K562 (cell line): Measurements from ENCODE around the gene ZMIZ1.

Experiments
- CREB5 ChIP-seq: fragments of 250-450 bp; sonication (Bioruptor Pico); IDR thresholded peaks from 2 replicates; pipeline ENCODE4 v1.5.0; 2020; ENCODE audit warnings: mild to moderate bottlenecking
- CTCF ChIP-seq, 3 experiments: IDR thresholded peaks in 2 of 3; conservative IDR thresholded peaks in 1 of 3; 2 replicates each; pipeline ENCODE4 v1.5.1; 2011 to 2012; ENCODE audit warnings: low read length in 3 of 3, mild to moderate bottlenecking in 3 of 3, control low read depth in 2 of 3, improper control_type of control experiment in 1 of 3, inconsistent platforms in 1 of 3, low read depth in 1 of 3, mixed read lengths in 1 of 3, moderate library complexity in 1 of 3; ENCODE audit not compliant: insufficient read depth in 2 of 3
- HBP1 ChIP-seq: fragments of 450-650 bp; formaldehyde crosslinking; IDR thresholded peaks from 2 replicates; pipeline ENCODE4 v1.4.0; 2022; ENCODE audit warnings: missing genetic modification characterization
- IRF9 ChIP-seq: fragments of 450-650 bp; IDR thresholded peaks from 2 replicates; pipeline ENCODE4 v1.6.1; 2016; ENCODE audit warnings: missing biosample characterization, missing genetic modification characterization
- KDM4B ChIP-seq, 2 experiments: fragments of 450-650 bp in 1 of 2; sonication (generic) in 1 of 2; IDR thresholded peaks; 2 replicates each; pipeline ENCODE4 v1.6.1; 2016 to 2017; ENCODE audit warnings: borderline replicate concordance in 2 of 2, antibody characterized with exemption in 1 of 2, low read depth in 1 of 2, mild to moderate bottlenecking in 1 of 2
- MAZ ChIP-seq, 2 experiments: fragments of 450-650 bp in 1 of 2; sonication (generic) in 1 of 2; formaldehyde crosslinking; IDR thresholded peaks in 1 of 2; conservative IDR thresholded peaks in 1 of 2; 2 replicates each; pipeline versions ENCODE4 v1.4.0 to v1.5.0; 2020; ENCODE audit warnings: mild to moderate bottlenecking in 1 of 2, missing genetic modification reagents in 1 of 2
- NCOA4 ChIP-seq: fragments of 450-650 bp; IDR thresholded peaks from 2 replicates; pipeline ENCODE4 v1.6.1; 2018; ENCODE audit warnings: mild to moderate bottlenecking; ENCODE audit not compliant: partially characterized antibody
- POLR2AphosphoS5 ChIP-seq: IDR thresholded peaks from 2 replicates; pipeline ENCODE4 v1.6.1; 2011; ENCODE audit warnings: mild to moderate bottlenecking, low read depth, low read length, moderate library complexity; ENCODE audit not compliant: control insufficient read depth, insufficient read depth
- RAD21 ChIP-seq, 2 experiments: fragments of 250-450 bp in 1 of 2; fragments of 450-650 bp in 1 of 2; sonication (Bioruptor Pico) in 1 of 2; formaldehyde crosslinking in 1 of 2; IDR thresholded peaks in 1 of 2; conservative IDR thresholded peaks in 1 of 2; 2 replicates each; pipeline versions ENCODE4 v1.4.0 to v1.8.0; 2020 to 2022; ENCODE audit warnings: mild to moderate bottlenecking in 2 of 2, moderate library complexity in 1 of 2
- ZNF395 ChIP-seq: fragments of 200-800 bp; sonication (Bioruptor generic); IDR thresholded peaks from 2 replicates; pipeline ENCODE4 v1.6.1; 2017; ENCODE audit warnings: missing genetic modification characterization, missing compliant biosample characterization

GRCh38 chr10:79152423-79152817, 83.7 kb downstream of the ZMIZ1 start:
- TF ChIP-seq IRF9 (tag) (no peak), MAZ (CRISPR knock-in tag; conservative IDR thresholded peaks at IDR 0.05 in 1 of 2, IDR thresholded peaks at IDR 0.05 in 1 of 2) (no peak), HBP1 (CRISPR knock-in tag) (no peak), RAD21 (CRISPR knock-in tag; conservative IDR thresholded peaks at IDR 0.05 in 1 of 2, IDR thresholded peaks at IDR 0.05 in 1 of 2) (no peak), NCOA4 (no peak), ZNF395 (CRISPR knock-in tag) (no peak), CTCF (IDR thresholded peaks at IDR 0.05 in 2 of 3, conservative IDR thresholded peaks at IDR 0.05 in 1 of 3; ENCODE audit: insufficient read depth in 2 of 3, low read depth in 1 of 3, low read length in 3 of 3) (no peak), CREB5 (CRISPR knock-in tag) (no peak), POLR2AphosphoS5 (no peak), KDM4B (IDR thresholded peaks at IDR 0.05; ENCODE audit: borderline replicate concordance in 2 of 2, low read depth in 1 of 2) (no peak)
